ENCODE measurements around the gene TAS2R7.
"Not testable (repeated sequence)": the region's sequence is repeated elsewhere in the genome, so short reads cannot be mapped to it uniquely, and the experiment has no call there.

TAS2R7 gene

GRCh38 chr12:10802587-10802986 lies at the start of gene TAS2R7:
Gene TAS2R7, minus strand, starts transcription at chr12:10802627. Its CDS starts 57 bp downstream, at chr12:10802570.
- DNase-seq = no peak

GRCh38 chr12:10851243-10851858 lies 48.9 kb upstream of the TAS2R7 start:
- DNase-seq = no peak

GRCh38 chr12:10849425-10849878 lies 47.0 kb upstream of the TAS2R7 start, which contains the start of gene PRR4:
Gene PRR4, minus strand, starts transcription at chr12:10849475. Its CDS starts 38 bp downstream, at chr12:10849437.
- DNase-seq = no peak

GRCh38 chr12:10847744-10848143 lies 45.3 kb upstream of the TAS2R7 start:
- DNase-seq = no peak

- DNase-seq = no peak
Observed at GRCh38 chr12:10842862-10843261, 40.4 kb upstream of the TAS2R7 start.

- no peak for DNase-seq
Observed at GRCh38 chr12:10838461-10838860, 36.0 kb upstream of the TAS2R7 start.

GRCh38 chr12:10829994-10830393 lies 27.6 kb upstream of the TAS2R7 start:
- no peak for DNase-seq

- no peak for DNase-seq
Observed at GRCh38 chr12:10826258-10826657, 23.8 kb upstream of the TAS2R7 start, which contains the start of gene TAS2R10. Gene TAS2R10, minus strand, starts transcription at chr12:10826358. Its CDS starts 89 bp downstream, at chr12:10826269.

GRCh38 chr12:10824957-10825356 lies 22.5 kb upstream of the TAS2R7 start:
- DNase-seq = no peak

GRCh38 chr12:10811883-10812536 lies 9.6 kb upstream of the TAS2R7 start:
- DNase-seq = no peak

GRCh38 chr12:10810068-10810467 lies 7.6 kb upstream of the TAS2R7 start, which contains the start of gene TAS2R9:
Gene TAS2R9, minus strand, starts transcription at chr12:10810168. Its CDS starts 93 bp downstream, at chr12:10810075.
- no peak for DNase-seq

GRCh38 chr12:10807186-10807585 lies 4.8 kb upstream of the TAS2R7 start, which contains the start of gene TAS2R8:
Gene TAS2R8, minus strand, starts transcription at chr12:10807286. Its CDS starts 306 bp downstream, at chr12:10806980.
- DNase-seq = no peak

- DNase-seq = no peak
Observed at GRCh38 chr12:10801741-10802140, 686 bp downstream of the TAS2R7 start.

GRCh38 chr12:10794222-10794621 lies 8.2 kb downstream of the TAS2R7 start:
- DNase-seq = no peak

- DNase-seq = not testable (repeated sequence)
Observed at GRCh38 chr12:10791769-10792168, 10.7 kb downstream of the TAS2R7 start.

GRCh38 chr12:10783252-10783651 lies 19.2 kb downstream of the TAS2R7 start:
- no peak for DNase-seq

- no peak for DNase-seq
Observed at GRCh38 chr12:10779103-10779502, 23.3 kb downstream of the TAS2R7 start.

GRCh38 chr12:10771132-10771733 lies 31.2 kb downstream of the TAS2R7 start:
- DNase-seq = no peak

GRCh38 chr12:10759657-10760056 lies 42.8 kb downstream of the TAS2R7 start:
- no peak for DNase-seq

GRCh38 chr12:10756194-10756593 lies 46.2 kb downstream of the TAS2R7 start:
- no peak for DNase-seq

- no peak for DNase-seq
Observed at GRCh38 chr12:10753059-10753458, 49.4 kb downstream of the TAS2R7 start.
